ENCODE data around the gene F7.
A peak's percentile ranks its signal among the peaks of the same experiment; 100 is the strongest.
"Not testable (repeated sequence)": the region's sequence is repeated elsewhere in the genome, so short reads cannot be mapped to it uniquely, and the experiment has no call there.

Gene F7

DNA sequence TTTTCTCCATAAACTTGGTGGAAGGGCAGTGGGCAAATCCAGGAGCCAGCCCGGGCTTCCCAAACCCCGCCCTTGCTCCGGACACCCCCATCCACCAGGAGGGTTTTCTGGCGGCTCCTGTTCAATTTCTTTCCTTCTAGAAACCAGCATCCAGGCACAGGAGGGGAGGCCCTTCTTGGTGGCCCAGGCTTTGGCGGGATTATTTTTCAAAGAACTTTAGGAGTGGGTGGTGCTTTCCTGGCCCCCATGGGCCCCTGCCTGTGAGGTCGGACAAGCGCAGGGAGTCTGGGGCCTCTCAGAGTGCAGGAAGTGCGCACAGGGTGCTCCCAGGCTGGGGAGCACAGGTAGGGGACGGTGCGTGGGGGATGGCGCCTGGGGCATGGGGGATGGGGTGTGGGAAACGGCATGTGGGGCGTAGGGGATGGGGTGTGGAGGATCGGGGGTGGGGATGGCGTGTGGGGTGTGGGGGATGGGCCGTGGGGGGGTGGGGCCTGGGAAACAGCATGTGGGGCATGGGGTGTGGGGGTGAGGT lies 396 bp downstream of the F7 start:
- no peak for DNase-seq

DNA sequence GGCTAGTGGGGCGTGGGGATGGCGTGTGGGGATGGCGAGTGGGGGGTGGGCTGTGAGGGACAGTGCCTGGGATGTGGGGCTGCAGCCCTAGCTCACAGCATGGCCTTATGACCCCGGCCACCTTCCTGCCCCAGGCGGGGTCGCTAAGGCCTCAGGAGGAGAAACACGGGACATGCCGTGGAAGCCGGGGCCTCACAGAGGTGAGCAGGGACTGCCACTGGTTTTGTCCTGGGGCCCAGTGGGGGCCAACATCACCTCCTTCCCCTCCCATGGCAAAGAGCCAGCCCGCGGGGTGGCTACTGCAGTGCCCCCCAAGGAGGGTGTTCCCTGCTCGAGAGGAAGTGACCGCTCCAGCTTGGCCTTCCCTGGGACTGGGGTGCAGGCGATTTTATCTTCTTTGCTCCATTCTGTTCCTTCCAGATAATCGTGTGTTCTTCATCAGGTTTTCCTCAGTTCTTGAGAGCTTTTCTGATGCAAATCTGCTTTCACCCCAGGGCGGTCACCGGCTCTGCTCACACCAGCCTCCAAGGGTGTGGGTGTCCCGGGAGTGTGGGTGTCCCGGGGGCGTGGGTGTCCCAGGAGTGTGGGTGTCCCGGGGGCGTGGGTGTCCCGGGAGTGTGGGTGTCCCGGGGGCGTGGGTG lies 1.2 kb downstream of the F7 start:
- DNase-seq, result no peak

DNA sequence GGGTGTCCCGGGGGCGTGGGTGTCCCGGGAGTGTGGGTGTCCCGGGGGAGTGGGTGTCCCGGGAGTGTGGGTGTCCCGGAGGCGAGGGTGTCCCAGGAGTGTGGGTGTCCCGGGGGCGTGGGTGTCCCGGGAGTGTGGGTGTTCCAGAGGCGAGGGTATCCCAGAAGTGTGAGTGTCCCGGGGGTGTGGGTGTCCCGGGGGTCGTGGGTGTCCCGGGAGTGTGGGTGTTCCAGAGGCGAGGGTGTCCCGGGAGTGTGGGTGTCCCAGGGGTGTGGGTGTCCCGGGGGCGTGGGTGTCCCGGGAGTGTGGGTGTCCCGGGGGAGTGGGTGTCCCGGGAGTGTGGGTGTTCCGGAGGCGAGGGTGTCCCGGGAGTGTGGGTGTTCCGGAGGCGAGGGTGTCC lies 2.9 kb downstream of the F7 start:
- DNase-seq, result peak; percentile 39

DNA sequence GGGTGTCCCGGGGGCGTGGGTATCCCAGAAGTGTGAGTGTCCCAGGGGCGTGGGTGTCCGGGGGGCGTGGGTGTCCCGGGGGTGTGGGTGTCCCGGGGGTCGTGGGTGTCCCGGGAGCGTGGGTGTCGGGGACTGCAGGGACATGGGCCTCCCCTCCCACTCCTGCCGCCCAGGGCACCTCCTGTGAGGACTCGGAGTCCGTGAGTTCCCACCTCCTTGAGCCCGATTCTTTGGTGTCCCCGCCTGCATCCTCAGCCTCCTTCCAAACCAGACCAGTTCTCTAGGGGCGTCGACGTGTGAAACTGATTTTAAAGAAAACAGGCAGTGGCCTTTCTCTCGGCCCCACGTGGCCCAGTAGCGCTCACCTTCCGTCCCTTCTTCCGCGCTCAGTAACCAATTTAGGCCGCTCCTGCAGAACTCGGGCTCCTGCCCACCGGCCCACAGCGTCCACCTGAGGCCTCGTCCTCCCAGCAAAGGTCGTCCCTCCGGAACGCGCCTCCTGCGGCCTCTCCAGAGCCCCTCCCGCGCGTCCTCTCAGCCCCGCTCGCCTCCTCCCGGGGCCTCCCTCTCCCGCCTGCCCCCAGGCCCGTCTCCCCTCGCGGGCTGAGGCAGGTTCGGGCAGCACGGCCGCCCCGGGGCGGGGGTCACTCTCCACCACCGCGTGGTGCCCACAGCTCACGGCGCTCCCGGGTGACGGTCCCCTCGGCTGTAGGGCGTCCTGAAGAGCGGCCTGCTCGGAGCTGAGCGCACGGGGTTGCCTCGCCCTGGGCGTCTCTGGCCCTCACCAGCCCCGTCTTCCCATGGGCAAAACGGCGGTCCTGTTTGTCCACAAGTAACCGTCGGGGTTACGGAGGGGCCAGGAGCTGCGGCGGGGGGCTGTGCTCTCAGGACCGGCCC lies 3.8 kb downstream of the F7 start:
- DNase-seq, result peak; percentile 35

DNA sequence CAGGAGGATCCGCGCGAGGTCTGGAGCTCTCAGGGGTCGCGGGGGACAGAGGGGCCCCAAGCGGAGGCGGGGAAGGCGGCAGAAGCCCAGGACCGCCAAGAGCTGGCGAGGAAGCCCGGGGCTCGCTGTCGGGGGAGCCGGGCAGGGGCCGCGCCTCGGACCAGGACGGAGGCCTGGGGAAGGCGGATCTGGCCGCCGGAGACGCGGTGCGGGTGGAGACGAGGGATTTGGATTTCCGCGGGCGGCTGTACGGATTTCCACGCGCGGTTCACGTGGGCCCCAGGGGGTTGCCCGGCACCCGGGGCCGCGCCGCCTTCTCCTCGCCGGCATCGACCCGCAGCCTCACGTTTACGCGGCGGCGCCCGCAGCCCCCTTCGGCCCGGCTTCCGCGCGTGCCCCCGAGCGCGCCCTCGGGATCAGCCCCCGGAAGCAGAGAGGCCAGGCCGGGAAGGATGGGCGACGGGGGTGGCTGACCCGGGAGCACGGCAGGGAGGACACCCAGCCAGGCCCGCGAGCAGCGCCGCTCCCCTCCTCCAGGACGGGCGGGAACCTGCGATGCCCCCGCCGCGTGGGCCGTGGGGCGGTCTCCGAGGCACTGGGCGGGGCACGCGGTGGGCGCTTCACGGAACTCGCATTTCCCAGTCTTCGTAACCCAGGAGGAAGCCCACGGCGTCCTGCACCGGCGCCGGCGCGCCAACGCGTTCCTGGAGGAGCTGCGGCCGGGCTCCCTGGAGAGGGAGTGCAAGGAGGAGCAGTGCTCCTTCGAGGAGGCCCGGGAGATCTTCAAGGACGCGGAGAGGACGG lies 4.7 kb downstream of the F7 start:
- peak; percentile 62 for DNase-seq

DNA sequence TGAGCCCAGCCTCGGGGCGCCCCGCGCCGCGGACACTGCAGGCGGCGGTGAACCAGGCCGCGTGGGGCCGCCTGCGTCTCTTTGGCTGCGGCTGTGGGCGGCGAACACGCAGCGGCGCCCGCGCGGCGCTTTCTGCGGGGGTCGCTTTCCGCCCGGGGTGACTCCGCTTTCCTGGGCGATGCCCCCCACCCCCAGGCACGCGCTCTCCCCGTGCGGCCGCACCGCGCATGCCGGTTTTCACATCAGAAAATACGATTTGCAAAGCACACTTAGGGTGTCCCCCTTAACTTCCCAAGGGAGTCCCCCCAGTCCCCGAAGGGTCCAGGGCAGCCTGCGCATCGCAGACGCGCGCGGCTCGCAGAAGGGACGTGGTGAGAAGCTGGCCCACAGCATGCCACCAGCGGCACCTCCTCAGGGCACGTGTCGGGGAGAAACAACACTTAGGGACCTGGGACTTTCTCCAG lies 5.3 kb downstream of the F7 start:
- no peak for DNase-seq

DNA sequence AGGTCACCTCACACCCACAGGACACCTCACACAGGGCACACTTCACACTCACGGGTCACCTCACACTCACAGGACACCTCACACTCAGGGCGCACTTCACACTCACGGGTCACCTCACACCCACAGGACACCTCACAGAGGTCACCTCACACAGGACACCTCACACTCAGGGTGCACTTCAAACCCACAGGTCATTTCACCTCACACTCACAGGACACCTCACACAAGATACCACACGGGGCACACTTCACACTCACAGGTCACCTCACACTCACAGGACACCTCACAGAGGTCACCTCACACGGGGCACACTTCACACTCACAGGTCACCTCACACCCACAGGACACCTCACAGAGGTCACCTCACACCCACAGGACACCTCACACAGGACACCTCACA lies 6.2 kb downstream of the F7 start:
- DNase-seq, result peak; percentile 19

DNA sequence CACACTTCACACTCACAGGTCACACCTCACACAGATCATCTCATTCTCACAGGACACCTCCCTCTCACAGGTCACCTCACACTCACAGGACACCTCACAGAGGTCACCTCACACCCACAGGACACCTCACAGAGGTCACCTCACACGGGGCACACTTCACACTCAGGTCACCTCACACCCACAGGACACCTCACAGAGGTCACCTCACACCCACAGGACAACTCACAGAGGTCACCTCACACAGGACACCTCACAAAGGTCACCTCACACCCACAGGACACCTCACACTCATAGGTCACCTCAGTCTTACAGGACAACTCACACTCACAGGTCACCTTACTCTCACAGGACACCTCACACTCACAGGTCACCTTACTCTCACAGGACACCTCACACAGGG lies 6.9 kb downstream of the F7 start:
- DNase-seq, result not testable (repeated sequence)

DNA sequence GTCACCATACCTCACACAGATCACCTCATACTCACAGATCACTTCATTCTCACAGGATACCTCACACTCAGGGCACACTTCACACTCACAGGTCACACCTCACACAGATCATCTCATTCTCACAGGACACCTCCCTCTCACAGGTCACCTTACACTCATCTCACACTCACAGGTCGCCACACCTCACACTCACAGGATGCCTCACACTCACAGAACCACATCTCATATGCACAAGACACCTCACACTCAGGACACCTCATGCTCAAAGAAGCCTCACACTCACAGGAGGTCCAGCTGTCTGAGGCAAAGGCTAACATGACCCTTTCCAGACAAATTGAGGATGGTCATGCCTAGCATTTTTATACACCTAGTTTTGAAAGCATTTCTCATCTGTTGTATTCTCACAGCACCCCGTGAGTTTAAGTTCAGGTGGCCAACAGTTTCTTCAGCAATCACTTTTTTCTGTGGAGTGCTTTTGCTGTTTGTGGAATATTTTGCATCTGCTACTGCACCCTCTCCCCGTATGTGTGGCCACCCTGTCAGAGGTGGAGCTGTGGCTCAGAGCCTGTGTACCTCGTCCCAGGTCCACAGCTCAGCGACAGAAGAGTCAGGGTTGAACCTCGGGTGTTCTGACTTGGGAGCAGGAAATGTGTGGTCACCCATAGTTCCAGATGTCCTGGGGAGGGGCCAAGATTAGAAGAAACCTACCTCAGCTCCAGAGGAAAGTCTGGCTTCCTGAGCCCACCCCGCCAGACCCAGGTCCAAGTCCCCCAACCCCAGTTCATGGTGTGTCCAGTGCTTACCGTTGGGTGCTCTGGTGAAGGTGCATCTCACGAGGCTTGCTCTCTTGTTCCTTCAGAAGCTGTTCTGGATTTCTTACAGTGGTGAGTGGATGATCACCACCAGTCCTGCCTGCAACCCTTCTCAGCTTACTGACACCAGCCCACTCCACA lies 7.6 kb downstream of the F7 start:
- DNase-seq, result no peak

DNA sequence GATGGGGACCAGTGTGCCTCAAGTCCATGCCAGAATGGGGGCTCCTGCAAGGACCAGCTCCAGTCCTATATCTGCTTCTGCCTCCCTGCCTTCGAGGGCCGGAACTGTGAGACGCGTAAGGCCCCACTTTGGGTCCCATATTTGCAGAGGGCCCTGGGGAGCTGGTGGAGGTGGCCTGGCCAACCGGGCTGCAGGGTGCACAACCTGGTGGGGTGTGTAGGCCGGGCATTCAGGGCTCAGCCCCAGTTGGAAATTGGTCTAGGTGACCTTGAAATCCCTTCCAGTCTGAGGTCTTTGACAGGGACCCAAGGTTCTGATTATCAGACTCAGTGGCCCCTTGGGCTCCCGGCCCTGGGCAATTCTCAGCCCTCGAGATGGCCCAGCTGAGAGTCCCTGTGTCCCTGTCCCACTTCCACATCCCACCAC lies 8.3 kb downstream of the F7 start:
- DNase-seq, result no peak

DNA sequence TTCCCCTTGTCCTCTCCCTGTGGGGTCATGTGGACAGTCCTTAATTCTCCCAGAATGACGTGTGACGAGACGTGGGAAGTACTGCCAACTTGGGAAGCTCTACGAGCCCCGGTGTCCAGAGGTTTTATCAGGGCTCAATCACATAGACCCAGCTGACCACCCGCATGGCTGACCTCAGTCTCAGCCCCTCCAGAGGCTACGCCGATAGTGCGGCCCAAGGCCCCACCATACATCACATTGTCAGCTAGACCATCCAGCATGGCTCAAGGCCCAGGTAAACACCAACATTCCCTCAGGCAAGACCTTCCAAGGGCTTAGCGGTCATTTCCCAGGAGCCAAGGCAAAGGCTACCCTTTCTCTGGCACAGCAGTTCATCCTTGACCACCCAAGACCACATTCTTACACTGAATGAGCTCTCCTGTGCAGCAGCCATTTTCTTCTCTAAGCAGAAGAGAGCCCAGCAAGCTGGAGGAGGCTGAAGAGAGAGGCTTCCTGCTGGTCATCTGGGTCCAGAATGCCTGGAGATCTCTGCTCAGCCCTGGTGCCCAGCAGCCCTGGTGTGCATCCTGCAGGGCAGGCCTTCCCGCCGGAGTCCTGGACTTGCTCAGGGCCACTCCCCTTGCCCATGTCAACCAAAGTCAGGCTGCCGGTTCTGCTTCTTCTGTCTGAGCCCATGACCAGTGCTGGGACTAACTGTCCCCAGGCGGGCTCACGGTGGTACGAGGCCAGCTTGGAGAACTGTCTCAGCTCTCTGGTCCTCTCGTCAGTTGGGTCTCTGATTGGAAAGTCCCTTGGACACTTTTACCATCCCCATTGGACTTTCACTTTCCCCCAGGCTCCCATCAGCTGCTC lies 9.1 kb downstream of the F7 start:
- DNase-seq, result no peak

DNA sequence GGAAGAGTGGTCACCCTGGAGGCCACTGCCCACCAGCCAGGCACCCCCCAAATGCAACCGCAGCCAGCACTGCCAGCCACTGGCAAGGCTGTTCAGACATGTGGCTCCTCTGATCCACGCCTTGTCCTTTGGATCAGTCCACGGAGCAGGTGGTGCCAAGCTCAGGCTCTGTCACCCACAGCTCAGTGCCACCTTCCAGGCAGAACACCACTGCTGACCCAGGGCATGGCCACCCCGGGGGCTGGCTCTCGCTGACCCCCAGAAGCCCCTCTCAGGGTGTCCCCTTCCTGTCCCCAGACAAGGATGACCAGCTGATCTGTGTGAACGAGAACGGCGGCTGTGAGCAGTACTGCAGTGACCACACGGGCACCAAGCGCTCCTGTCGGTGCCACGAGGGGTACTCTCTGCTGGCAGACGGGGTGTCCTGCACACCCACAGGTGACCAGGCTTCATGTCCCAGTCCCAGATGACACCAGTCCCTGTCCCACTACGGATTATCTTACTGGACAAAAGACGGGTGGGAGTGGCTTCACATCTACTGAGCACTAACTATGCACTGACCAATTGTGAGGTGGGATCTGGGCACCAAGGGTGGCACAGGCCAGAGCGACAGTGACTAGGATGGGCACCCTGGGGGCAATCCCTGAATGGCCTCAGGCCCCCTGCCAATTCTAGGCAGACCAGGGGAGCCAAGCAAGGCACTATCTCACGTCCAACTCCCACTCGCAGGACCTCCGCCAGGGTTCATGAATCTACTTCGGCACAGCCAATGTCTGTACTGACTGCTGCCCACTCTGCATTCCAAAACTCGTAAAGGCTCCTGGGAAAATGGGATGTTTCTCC lies 10.0 kb downstream of the F7 start:
- no peak for DNase-seq

DNA sequence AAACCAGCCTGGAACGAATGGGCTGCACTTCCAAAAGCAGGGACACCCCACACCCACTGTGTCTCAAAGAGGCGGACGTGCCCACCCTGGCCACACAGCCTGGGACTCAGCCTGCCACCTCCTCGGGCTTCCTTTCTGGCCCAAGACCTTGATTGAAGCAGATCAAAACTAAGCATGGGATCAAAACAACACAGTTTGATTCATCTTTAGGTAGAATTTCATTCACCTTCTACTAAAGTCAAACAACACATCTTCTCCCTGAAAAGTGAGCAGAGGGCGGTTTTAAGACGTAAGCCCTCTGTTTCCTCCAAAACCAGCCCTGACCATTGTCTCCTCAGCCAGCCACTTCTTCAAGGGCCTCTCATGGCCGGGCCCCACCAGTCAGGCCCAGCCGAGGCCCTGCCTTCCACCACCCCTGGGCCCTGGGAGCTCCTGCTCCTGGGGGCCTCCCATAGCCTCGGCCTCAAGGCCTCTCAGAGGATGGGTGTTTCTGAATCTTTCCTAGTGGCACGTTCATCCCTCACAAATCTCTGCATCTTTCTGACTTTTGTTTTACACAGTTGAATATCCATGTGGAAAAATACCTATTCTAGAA lies 10.7 kb downstream of the F7 start:
- no peak for DNase-seq

DNA sequence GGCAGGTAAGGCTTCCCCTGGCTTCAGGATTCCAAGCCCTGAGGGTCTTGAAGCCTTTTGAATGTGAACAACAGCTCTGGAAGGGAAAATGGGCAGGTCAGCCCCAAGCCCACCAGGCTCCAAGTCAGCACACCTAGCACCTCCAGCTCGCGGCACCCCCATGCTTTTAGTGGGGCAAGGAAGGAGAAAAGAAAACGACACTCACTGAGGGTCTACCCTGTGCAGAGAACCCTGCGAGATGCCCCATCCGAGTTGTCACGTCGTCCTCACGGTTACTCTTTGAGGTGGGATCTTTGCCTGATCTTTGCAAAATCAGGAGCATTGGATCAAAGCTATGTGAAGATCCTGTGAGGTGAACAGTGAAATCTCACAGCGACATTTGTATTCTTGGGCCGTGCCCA lies 11.3 kb downstream of the F7 start:
- no peak for DNase-seq

DNA sequence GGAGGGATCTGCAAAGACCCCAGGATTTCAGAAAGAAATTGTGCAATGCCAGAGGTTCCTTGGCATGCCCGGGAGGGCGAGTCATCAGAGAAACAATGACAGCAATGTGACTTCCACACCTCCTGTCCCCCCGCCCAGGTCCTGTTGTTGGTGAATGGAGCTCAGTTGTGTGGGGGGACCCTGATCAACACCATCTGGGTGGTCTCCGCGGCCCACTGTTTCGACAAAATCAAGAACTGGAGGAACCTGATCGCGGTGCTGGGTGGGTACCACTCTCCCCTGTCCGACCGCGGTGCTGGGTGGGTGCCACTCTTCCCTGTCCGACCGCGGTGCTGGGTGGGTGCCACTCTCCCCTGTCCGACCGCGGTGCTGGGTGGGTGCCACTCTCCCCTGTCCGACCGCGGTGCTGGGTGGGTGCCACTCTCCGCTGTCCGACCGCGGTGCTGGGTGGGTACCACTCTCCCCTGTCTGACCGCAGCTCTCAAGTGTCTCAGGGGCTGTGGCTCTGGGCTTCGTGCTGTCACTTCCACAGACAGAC lies 11.8 kb downstream of the F7 start:
- no peak for DNase-seq

DNA sequence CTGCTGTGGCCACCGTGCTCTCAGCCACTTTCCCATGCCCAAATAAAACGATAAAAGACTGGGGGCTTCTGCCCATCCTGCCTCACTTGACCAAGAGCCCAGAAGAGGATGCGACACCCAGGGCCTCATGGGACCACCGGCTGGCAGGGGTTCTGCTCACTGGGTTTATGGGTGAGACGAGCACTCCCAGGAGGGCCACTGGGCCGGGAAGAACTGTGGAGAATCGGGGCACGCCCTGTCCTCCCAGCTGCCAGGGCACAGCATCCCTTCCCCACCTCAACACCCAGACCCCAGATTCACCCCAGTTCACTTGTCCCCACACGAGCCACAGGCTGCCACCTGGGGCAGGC lies 12.3 kb downstream of the F7 start:
- no peak for DNase-seq

DNA sequence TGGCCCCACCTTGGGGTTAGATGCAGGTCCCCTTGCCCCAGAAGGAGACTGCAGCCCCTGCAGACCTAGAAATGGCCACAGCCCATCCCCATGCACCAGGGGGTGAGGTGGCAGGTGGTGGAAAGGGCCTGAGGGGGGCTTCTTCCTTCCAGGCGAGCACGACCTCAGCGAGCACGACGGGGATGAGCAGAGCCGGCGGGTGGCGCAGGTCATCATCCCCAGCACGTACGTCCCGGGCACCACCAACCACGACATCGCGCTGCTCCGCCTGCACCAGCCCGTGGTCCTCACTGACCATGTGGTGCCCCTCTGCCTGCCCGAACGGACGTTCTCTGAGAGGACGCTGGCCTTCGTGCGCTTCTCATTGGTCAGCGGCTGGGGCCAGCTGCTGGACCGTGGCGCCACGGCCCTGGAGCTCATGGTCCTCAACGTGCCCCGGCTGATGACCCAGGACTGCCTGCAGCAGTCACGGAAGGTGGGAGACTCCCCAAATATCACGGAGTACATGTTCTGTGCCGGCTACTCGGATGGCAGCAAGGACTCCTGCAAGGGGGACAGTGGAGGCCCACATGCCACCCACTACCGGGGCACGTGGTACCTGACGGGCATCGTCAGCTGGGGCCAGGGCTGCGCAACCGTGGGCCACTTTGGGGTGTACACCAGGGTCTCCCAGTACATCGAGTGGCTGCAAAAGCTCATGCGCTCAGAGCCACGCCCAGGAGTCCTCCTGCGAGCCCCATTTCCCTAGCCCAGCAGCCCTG lies 12.8 kb downstream of the F7 start:
- DNase-seq, result no peak

DNA sequence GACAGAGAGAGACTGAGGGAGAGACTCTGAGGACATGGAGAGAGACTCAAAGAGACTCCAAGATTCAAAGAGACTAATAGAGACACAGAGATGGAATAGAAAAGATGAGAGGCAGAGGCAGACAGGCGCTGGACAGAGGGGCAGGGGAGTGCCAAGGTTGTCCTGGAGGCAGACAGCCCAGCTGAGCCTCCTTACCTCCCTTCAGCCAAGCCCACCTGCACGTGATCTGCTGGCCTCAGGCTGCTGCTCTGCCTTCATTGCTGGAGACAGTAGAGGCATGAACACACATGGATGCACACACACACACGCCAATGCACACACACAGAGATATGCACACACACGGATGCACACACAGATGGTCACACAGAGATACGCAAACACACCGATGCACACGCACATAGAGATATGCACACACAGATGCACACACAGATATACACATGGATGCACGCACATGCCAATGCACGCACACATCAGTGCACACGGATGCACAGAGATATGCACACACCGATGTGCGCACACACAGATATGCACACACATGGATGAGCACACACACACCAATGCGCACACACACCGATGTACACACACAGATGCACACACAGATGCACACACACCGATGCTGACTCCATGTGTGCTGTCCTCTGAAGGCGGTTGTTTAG lies 13.7 kb downstream of the F7 start:
- DNase-seq, result no peak
